HPDE6-E6E7 (cell line): Measurements from ENCODE around the gene FAM124B.

Experiments
- DNase-seq: peaks from one replicate; pipeline ENCODE4 v3.0.0; 2011; ENCODE audit warnings: missing footprints; ENCODE audit errors: extremely low spot score

The FAM124B gene

GRCh38 chr2:224335991-224336390 is 65.9 kb downstream of the FAM124B start:
- DNase-seq, result no peak

- no peak for DNase-seq
Observed at GRCh38 chr2:224334726-224335125, 67.2 kb downstream of the FAM124B start.

GRCh38 chr2:224333726-224334482 is 68.0 kb downstream of the FAM124B start:
- DNase-seq, result no peak

GRCh38 chr2:224331698-224332097 is 70.2 kb downstream of the FAM124B start:
- no peak for DNase-seq

- DNase-seq, result no peak
Observed at GRCh38 chr2:224328798-224329197, 73.1 kb downstream of the FAM124B start.
